Neural crest cell (in vitro differentiated cells): ENCODE data around the gene NTM. TPM values are rescaled to one million over a fixed set of nuclear protein-coding genes. Genes with fewer than 3 reads are reported as not detected.

ENCODE experiments used
- DNase-seq: peaks from one replicate; pipeline ENCODE4 v3.0.0; 2021; ENCODE audit warnings: low read depth, mixed read lengths, low spot score
- H3K27ac Mint-ChIP-seq: one replicate; pipeline ENCODE4 v1.8.0; 2021; ENCODE audit warnings: mild to moderate bottlenecking, mixed read lengths; ENCODE audit not compliant: unreplicated experiment
- H3K27me3 Mint-ChIP-seq: 2 replicates; pipeline ENCODE4 v1.8.0; 2021; ENCODE audit warnings: low read depth, mild to moderate bottlenecking, mixed read lengths
- H3K36me3 Mint-ChIP-seq: 2 replicates; pipeline ENCODE4 v1.8.0; 2021; ENCODE audit warnings: low read depth, mild to moderate bottlenecking, mixed read lengths
- H3K4me1 Mint-ChIP-seq: 2 replicates; pipeline ENCODE4 v1.8.0; 2021; ENCODE audit warnings: mixed read lengths
- H3K4me3 Mint-ChIP-seq: one replicate; pipeline ENCODE4 v1.8.0; 2021; ENCODE audit warnings: mild to moderate bottlenecking, mixed read lengths
- H3K9me3 Mint-ChIP-seq: 2 replicates; pipeline ENCODE4 v1.8.0; 2021; ENCODE audit warnings: mixed read lengths
- CTCF ChIP-seq: fragments of 200-600 bp; sonication (generic); conservative IDR thresholded peaks from 2 replicates; pipeline ENCODE4 v1.5.0; 2021; ENCODE audit warnings: antibody characterized with exemption, mild to moderate bottlenecking
- total RNA-seq: library from RNA; stranded (reverse); gene quantifications from 2 replicates; pipeline ENCODE4 v1.2.1, GENCODE V29; 2021

Gene NTM
- total RNA-seq, 1 donor from 2014 or later = 11.3 TPM

- H3K4me1 Mint-ChIP-seq = peaks cover 18% of the 10 kb centered on the region
- no peak overlapping the region for H3K27ac Mint-ChIP-seq
- no peaks in the 10 kb centered on the region for H3K36me3 Mint-ChIP-seq
- no peak for DNase-seq
- H3K4me3 Mint-ChIP-seq = no peak overlapping the region
- no peaks in the 10 kb centered on the region for H3K27me3 Mint-ChIP-seq
- TF ChIP-seq CTCF = no peak
- no peaks in the 10 kb centered on the region for H3K9me3 Mint-ChIP-seq
Measured at GRCh38 chr11:131975619-131976018, 605.2 kb downstream of the NTM start.

- peaks cover 22% of the 10 kb centered on the region for H3K4me1 Mint-ChIP-seq
- no peaks in the 10 kb centered on the region for H3K9me3 Mint-ChIP-seq
- DNase-seq = no peak
- H3K27ac Mint-ChIP-seq = no peak overlapping the region
- no peaks in the 10 kb centered on the region for H3K27me3 Mint-ChIP-seq
- no peak overlapping the region for H3K4me3 Mint-ChIP-seq
- no peak for TF ChIP-seq CTCF
- no peaks in the 10 kb centered on the region for H3K36me3 Mint-ChIP-seq
Measured at GRCh38 chr11:131976021-131976420, 605.6 kb downstream of the NTM start.

- Mint-ChIP-seq H3K27ac (no peak overlapping the region), H3K27me3 (no peaks in the 10 kb centered on the region), H3K4me1 (peaks cover 32% of the 10 kb centered on the region), H3K9me3 (no peaks in the 10 kb centered on the region), H3K4me3 (no peak overlapping the region), H3K36me3 (peaks cover 2% of the 10 kb centered on the region)
- TF ChIP-seq CTCF = no peak
- no peak for DNase-seq
Measured at GRCh38 chr11:131977231-131977630, 606.8 kb downstream of the NTM start.

DNA sequence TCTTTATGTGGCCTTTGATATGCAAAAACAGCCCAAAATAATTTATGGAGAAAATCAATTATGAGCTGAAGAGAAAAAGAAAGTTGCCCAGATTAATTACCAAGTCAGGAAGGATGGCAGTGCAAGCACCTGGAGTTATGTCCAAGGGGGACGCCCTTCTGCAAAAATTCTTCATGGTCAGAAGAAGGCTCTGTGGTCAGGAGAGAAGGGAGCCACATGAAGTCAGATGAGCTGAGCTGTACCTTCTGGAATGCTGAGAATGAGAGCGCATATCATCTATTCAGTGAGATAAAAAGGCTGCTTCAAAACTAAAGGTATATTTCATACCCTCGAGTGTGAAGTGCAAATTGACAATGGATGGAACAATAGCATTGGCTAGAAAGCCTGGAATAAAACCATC, 607.4 kb downstream of the NTM start:
- Mint-ChIP-seq H3K27me3 (no peaks in the 10 kb centered on the region), H3K27ac (no peak overlapping the region), H3K4me1 (peaks cover 37% of the 10 kb centered on the region), H3K4me3 (no peak overlapping the region), H3K36me3 (peaks cover 2% of the 10 kb centered on the region), H3K9me3 (no peaks in the 10 kb centered on the region)
- no peak for DNase-seq
- TF ChIP-seq CTCF = no peak

DNA sequence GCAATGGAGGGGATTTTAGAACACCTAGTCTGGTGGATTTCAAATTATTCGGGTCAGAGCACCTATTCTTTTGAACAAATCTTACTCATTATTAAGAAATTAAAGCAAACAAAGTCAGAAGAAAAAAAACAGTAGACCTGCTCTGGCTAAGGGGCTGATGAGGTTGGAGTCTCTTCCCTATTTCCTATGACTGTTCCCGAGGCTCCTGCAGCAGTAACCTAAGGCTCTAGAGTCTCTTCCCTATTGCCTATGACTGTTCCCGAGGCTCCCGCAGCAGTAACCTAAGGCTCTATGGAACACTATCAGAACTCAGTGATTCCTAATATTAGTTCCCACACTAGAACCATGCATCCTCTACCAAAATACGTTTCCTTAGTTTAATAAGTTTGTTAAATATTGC, 607.9 kb downstream of the NTM start:
- H3K4me1 Mint-ChIP-seq = peaks cover 37% of the 10 kb centered on the region
- peaks cover 2% of the 10 kb centered on the region for H3K36me3 Mint-ChIP-seq
- H3K27ac Mint-ChIP-seq = no peak overlapping the region
- no peak overlapping the region for H3K4me3 Mint-ChIP-seq
- TF ChIP-seq CTCF = no peak
- DNase-seq = no peak
- H3K27me3 Mint-ChIP-seq = no peaks in the 10 kb centered on the region
- H3K9me3 Mint-ChIP-seq = no peaks in the 10 kb centered on the region

GRCh38 chr11:131979364-131979763, 608.9 kb downstream of the NTM start:
- Mint-ChIP-seq H3K4me3 (no peak overlapping the region), H3K4me1 (peaks cover 37% of the 10 kb centered on the region), H3K27me3 (no peaks in the 10 kb centered on the region), H3K36me3 (peaks cover 2% of the 10 kb centered on the region), H3K27ac (no peak overlapping the region), H3K9me3 (no peaks in the 10 kb centered on the region)
- no peak for DNase-seq
- TF ChIP-seq CTCF = no peak
